HEK293 (cell line): ENCODE measurements around the gene MSLN.

ENCODE experiments used
- CTCF ChIA-PET: fragments of 350-600 bp; formaldehyde crosslinking; extraction: SDS; loops from one replicate; lab custom pipeline; 2021; ENCODE audit warnings: antibody characterized with exemption; lab: Yijun Ruan, JAX
- POLR2A ChIA-PET: fragments of 300-600 bp; formaldehyde crosslinking; extraction: SDS; loops from one replicate; lab custom pipeline; 2020; ENCODE audit warnings: antibody characterized with exemption, inconsistent platforms; lab: Yijun Ruan, JAX
- H3K27ac ChIP-seq: fragments of 200-500 bp; sonication (Bioruptor generic); 2 replicates; pipeline ENCODE4 v1.5.1; 2014; ENCODE audit warnings: low read depth, low read length, control low read depth, inconsistent platforms; ENCODE audit errors: extremely low read depth
- H3K36me3 ChIP-seq, 2 experiments: fragments of 200-500 bp in 1 of 2; sonication (Bioruptor generic) in 1 of 2; 1 replicate in 1 of 2; 2 replicates in 1 of 2; pipeline ENCODE4 v1.5.1; 2014 to 2017; ENCODE audit warnings: inconsistent platforms in 2 of 2, low read length in 2 of 2; ENCODE audit not compliant: control insufficient read depth in 2 of 2, insufficient read depth in 1 of 2
- H3K4me1 ChIP-seq: fragments of 200-500 bp; sonication (Bioruptor generic); 2 replicates; pipeline ENCODE4 v1.5.1; 2014; ENCODE audit warnings: mild to moderate bottlenecking, low read length, inconsistent platforms; ENCODE audit not compliant: control insufficient read depth, insufficient read depth
- H3K4me3 ChIP-seq: 2 replicates; pipeline ENCODE4 v1.5.1; 2011; ENCODE audit warnings: low read depth, mild to moderate bottlenecking, control low read depth, low read length, moderate library complexity
- H3K9me3 ChIP-seq: fragments of 200-500 bp; sonication (Bioruptor generic); 2 replicates; pipeline ENCODE4 v1.5.1; 2014; ENCODE audit warnings: low read depth, low read length, inconsistent platforms; ENCODE audit not compliant: control insufficient read depth, insufficient read depth
- BCL11B ChIP-seq: fragments of 450-650 bp; formaldehyde crosslinking; IDR thresholded peaks from 2 replicates; pipeline ENCODE4 v1.5.1; 2016; ENCODE audit warnings: low read depth, missing biosample characterization, missing genetic modification characterization
- PRDM10 ChIP-seq: fragments of 450-650 bp; formaldehyde crosslinking; IDR thresholded peaks from 2 replicates; pipeline ENCODE4 v1.5.1; 2016; ENCODE audit warnings: missing biosample characterization, missing genetic modification characterization
- PRDM2 ChIP-seq: fragments of 450-650 bp; formaldehyde crosslinking; IDR thresholded peaks from 2 replicates; pipeline ENCODE4 v1.5.1; 2016; ENCODE audit warnings: missing biosample characterization, missing genetic modification characterization, borderline replicate concordance
- ZNF707 ChIP-seq: fragments of 450-650 bp; formaldehyde crosslinking; IDR thresholded peaks from 2 replicates; pipeline ENCODE4 v1.5.1; 2016; ENCODE audit warnings: missing biosample characterization, missing genetic modification characterization
- TF ChIP-seq, protein P1 (sequence below): fragments of 450-650 bp; formaldehyde crosslinking; IDR thresholded peaks from 2 replicates; pipeline ENCODE4 v1.5.1; 2016; ENCODE audit warnings: missing biosample characterization, missing genetic modification characterization
- TF ChIP-seq, protein P2 (sequence below): fragments of 450-650 bp; formaldehyde crosslinking; IDR thresholded peaks from 2 replicates; pipeline ENCODE4 v1.5.1; 2016; ENCODE audit warnings: missing biosample characterization, missing genetic modification characterization

Gene MSLN

GRCh38 chr16:732332-732731 is 28.2 kb upstream of the MSLN start:
- TF ChIP-seq, protein P1, sequence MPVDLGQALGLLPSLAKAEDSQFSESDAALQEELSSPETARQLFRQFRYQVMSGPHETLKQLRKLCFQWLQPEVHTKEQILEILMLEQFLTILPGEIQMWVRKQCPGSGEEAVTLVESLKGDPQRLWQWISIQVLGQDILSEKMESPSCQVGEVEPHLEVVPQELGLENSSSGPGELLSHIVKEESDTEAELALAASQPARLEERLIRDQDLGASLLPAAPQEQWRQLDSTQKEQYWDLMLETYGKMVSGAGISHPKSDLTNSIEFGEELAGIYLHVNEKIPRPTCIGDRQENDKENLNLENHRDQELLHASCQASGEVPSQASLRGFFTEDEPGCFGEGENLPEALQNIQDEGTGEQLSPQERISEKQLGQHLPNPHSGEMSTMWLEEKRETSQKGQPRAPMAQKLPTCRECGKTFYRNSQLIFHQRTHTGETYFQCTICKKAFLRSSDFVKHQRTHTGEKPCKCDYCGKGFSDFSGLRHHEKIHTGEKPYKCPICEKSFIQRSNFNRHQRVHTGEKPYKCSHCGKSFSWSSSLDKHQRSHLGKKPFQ = no peak
- TF ChIP-seq PRDM10 (tag by site-specific recombination) (no peak), BCL11B (tag by site-specific recombination) (peak; percentile 27; the same call in 1 of the 2 replicates)
- Histone ChIP-seq H3K4me3 (no peak overlapping the region), H3K36me3 (peaks cover 3 to 62% of the 10 kb centered on the region in 2 experiments; a peak in 2 of 3 replicates), H3K9me3 (no peaks in the 10 kb centered on the region), H3K27ac (no peak overlapping the region), H3K4me1 (peaks cover 1% of the 10 kb centered on the region; the same call in 1 of the 2 replicates)
- POLR2A ChIA-PET = interaction anchor here (1.0 to 1.7 kb wide), 2 partner anchors 8 to 11 kb away, joined by 4 read pairs; partner anchors contain the start of genes ANTKMT and CIAO3
- CTCF ChIA-PET = interaction anchor here (1.0 to 1.6 kb wide), 5 partner anchors 8 to 20 kb away, joined by 3 to 6 read pairs (median 5); partner anchors contain the start of genes ANTKMT and CIAO3

DNA sequence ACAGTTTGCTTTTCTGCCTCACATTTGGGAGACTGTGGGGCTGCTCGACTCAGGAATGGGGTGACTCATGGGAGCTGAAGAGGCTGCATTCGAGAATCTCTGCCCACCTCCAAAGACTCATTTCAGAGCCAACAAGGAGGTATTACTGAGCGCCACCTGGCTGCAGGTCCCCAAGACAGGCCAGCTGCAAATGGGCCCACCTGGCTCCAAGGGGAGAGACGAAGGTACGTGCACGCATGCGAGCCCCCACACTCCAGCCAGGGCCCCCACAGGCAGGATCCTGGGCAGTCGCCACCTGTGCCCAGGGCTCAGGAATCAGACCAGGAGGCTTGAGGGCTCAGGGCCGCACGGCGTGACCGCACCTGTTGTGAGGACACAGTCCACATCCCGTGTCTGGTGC is 27.6 kb upstream of the MSLN start:
- TF ChIP-seq, protein P2, sequence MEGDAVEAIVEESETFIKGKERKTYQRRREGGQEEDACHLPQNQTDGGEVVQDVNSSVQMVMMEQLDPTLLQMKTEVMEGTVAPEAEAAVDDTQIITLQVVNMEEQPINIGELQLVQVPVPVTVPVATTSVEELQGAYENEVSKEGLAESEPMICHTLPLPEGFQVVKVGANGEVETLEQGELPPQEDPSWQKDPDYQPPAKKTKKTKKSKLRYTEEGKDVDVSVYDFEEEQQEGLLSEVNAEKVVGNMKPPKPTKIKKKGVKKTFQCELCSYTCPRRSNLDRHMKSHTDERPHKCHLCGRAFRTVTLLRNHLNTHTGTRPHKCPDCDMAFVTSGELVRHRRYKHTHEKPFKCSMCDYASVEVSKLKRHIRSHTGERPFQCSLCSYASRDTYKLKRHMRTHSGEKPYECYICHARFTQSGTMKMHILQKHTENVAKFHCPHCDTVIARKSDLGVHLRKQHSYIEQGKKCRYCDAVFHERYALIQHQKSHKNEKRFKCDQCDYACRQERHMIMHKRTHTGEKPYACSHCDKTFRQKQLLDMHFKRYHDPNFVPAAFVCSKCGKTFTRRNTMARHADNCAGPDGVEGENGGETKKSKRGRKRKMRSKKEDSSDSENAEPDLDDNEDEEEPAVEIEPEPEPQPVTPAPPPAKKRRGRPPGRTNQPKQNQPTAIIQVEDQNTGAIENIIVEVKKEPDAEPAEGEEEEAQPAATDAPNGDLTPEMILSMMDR (tag by site-specific recombination) = 0 out of 2 replicates have a peak, but pooled peaks have one; percentile 25
- TF ChIP-seq ZNF707 (tag by site-specific recombination) (no peak), PRDM2 (no peak)
- ChIA-PET POLR2A (no interaction called here), CTCF (interaction anchor here (1.0 to 1.6 kb wide), 5 partner anchors 8 to 21 kb away, joined by 3 to 6 read pairs (median 5); partner anchors contain the start of genes ANTKMT and CIAO3)
- Histone ChIP-seq H3K36me3 (peaks cover 3 to 68% of the 10 kb centered on the region in 2 experiments; a peak in 2 of 3 replicates), H3K4me3 (no peak overlapping the region), H3K4me1 (no peaks in the 10 kb centered on the region), H3K27ac (no peak overlapping the region), H3K9me3 (no peaks in the 10 kb centered on the region)
